HG03175 (cell line): ENCODE measurements around the gene BEX3.
"Not testable (repeated sequence)": the region's sequence is repeated elsewhere in the genome, so short reads cannot be mapped to it uniquely, and the experiment has no call there.

ENCODE experiments used
- ATAC-seq: cut with Tn5 transposase; IDR thresholded peaks from one replicate; pipeline ENCODE4 v1.9.1; 2021; ENCODE audit warnings: mild to moderate bottlenecking, moderate library complexity; ENCODE audit not compliant: unreplicated experiment

Gene BEX3

DNA sequence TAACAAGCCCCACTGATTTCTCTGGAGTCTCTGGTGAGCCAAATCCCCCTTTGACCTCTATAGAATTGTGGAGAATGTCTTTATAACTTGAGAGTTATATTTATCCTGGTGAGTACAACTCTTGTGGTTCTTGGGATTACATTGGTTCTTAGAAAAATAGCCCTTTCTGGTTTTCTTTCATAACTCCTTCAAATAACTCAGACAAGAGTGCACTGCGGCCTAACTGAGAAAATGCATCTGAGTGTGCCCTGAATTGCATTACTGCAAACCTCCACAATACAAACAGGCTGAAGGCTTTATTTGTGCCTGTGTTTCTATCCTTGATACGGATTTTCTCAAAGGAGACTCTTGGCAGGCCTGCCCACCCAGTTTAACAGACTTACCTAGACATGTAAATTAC lies 2.7 kb downstream of the BEX3 start:
- no peak for ATAC-seq

DNA sequence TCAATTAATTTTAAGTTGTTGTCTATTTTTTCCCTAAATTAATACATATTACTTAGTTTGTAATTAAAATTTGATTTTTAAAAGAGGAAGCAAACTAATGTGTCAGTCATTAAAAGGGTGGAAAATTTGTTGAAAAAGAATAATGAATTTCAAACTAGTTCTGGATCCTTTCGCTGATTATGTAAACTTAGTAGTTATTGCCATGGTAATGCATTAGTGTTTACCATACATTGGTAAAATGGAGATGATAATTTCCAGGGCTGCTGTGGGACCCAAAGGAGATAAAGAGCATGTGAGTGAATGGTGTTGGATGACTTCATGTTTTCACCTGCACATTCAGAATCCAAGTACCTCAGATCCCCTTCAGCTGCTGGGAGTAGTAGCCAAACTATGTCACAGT lies 6.5 kb downstream of the BEX3 start:
- no peak for ATAC-seq

DNA sequence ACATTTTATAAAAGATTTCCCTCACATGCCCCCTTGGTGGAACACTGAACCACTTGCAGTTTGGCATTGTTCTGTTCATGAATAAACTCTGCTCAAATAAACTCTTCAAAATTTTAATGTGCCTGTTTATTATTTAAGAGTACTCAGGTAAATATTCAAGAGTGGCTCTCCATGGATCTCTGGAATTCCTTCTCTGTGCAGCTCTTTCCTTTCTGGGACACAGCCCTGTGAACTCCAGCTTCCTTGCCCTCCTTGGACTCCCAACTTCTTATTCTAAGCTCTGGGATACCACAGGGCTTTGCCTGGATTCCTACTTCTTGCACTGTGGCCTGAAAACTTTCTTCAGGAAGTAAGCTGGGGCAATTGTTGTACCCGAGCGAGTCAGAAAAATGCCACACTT lies 8.3 kb downstream of the BEX3 start:
- ATAC-seq: no peak

DNA sequence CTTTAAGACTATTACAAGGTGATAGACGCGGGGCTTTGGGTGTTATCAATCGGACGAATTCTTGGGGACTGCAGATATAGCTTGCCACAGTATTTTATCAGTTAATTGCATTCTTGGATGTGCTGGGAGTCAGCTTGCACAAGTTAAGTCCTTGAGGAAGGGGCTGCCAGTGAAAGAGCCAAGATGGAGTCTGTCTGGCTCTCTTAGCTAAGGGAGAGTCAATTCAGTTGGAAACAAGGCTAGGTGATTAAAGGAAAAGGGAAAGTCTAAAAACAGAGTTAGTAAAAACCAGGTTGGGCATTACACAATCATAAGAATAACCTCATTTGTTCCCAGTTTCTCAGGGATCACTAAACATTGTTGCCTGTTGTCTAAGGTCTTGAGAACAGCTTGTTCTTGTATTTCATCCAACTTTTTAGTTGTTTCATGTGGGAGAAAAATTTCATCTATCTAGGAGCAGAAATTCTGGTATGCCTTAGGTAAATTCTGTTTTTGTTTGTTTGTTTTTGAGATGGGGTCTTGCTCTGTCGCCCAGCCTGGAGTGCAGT lies 9.0 kb downstream of the BEX3 start:
- ATAC-seq: not testable (repeated sequence)

DNA sequence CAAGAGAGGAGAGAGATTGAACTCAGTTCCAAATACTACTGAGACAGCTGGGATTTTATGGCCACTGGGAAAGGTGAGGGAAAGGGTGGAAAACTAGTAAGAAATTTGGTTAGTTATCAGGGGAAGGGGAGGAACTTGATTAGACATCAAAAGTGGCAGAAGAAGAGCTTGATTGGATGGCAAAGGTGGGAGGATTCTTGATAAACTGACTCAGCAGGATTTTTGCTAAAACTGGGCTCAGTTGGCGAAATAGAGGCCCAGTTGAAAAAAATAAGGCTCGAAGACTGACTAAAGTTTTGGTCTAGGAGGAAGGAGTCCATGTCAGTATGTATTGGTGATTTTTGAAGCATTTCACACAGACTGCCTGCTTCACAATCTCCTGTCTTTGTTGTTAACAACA lies 10.0 kb downstream of the BEX3 start:
- ATAC-seq: no peak

DNA sequence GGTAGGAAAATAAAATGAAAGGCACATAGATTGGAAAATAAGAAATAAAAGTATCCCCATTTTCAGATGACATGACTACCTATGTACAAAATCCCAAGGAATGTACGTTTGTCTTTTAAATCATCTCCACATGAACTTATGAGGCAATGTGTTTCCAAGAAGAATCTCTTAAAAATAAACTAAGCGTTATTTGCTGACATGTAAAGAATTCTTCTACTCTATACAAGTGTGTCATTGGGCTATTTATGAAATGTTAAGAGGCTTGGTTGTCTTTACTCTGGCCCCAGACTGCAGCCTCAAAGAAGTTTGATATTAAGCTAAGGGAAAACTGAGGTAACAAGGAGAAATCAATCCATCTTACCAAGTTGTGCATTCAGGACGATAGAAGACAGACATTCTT lies 17.1 kb downstream of the BEX3 start:
- no peak for ATAC-seq

DNA sequence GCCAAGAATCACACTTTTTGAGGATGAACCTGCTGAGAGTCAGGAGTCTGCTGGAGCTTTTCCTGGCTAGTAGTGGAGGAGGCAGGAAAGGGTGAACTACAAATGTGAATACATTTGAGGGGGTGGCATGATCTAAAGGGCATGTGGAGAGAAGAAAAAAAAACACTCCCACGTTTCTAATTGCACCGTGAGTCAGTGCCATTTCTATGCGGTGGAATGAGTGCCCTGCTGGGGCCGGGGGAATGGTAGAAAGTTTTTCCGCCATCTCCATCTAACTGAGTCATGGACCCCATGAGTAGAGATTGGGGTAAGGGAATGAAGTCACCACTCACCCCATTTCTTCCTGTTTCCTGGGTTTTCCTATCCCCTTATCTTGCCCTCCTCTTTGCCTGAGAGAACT lies 19.8 kb downstream of the BEX3 start:
- ATAC-seq: no peak

DNA sequence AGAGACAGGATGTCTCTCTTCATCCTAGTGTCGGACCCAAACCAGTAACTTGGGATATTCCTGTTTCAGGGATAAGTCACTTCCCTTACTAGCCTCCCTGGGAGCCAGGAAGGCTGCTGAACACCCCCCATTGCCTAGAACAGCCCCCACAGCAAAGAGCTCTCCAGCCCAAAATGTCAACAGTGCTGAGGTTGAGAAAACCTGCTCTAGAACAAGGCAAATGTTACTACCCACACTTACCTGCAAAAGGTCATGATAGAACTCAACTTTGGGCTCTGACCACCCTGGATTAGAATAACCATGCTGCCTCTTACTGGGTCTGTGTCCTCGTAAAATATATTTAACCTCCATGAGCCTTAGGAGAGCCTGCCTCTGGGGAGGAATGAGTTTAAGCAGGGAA lies 20.3 kb downstream of the BEX3 start:
- ATAC-seq: no peak

DNA sequence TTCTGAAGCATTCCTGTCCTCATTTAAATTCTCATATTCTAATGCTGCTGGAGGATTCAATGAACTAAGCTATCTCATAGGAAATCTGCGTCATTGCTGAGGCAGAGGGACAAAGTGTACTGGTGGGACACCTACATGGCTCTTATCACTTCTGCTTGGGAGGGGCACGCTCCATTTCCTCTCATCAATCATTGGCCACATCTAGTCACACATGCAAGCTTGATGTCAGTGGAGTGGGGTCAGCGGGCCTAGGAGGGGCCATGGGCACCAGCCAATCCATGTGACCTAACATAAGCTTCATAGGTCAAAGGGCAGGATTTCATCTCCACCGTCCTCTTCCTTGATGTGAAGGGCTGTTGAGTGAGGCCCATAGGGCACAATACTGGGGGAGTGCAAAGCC lies 21.4 kb downstream of the BEX3 start:
- ATAC-seq: no peak

DNA sequence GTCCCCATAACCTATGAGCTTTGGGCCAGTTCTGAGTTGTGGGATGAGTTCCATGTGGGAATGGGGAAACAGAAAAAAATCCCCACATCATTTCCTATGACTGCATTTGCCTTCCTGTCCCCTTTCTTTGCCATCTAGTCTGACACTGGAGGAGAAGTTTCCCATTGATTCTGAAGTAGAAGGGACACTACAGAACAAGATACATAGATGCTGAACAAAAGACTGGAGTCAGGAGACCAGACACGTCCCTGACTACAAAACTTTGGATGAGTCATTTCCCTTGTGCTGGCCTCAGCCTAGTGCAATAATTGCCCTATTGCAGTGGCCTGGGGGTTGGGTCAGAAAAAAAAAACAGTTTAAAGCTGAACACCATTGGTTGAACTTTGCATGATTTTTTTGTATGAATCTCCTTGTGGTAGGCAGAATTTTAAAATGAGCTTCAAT lies 22.1 kb downstream of the BEX3 start:
- no peak for ATAC-seq

DNA sequence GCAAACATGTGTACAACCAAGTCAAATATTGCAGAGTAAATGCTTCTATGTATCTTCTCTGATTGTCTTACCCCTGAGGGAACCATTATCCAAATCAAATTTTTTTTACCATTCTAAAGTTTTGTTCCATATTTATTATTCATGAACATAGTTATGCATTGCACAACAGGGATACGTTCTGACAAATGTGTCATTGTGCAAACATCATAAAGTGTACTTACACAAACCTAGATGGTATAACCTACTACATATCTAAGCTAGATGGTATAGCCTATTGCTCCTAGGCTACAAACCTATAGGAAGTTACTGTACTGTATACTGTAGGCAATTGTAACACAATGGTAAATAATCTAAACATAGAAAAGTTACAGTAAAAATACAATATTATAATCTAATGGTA lies 23.4 kb downstream of the BEX3 start:
- ATAC-seq: no peak

DNA sequence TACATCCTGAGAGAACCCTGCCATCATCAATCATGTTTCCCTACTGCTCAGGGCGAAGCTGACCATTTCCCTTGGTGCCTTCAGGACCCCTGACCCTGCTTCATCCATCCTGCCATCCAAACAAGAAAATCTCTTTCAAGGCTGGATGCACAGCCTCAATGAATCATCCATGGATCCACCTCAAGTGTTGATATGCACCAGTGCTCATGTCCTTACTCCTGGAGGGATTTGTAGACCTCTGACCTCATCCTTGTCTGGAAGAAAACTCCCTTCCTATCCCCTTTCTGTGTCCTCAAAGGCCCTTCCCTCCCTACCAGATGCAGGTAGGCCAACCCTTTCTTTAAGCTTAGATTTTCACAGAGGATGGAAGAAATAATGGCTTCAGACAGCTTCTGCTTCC lies 24.6 kb downstream of the BEX3 start:
- ATAC-seq: no peak

DNA sequence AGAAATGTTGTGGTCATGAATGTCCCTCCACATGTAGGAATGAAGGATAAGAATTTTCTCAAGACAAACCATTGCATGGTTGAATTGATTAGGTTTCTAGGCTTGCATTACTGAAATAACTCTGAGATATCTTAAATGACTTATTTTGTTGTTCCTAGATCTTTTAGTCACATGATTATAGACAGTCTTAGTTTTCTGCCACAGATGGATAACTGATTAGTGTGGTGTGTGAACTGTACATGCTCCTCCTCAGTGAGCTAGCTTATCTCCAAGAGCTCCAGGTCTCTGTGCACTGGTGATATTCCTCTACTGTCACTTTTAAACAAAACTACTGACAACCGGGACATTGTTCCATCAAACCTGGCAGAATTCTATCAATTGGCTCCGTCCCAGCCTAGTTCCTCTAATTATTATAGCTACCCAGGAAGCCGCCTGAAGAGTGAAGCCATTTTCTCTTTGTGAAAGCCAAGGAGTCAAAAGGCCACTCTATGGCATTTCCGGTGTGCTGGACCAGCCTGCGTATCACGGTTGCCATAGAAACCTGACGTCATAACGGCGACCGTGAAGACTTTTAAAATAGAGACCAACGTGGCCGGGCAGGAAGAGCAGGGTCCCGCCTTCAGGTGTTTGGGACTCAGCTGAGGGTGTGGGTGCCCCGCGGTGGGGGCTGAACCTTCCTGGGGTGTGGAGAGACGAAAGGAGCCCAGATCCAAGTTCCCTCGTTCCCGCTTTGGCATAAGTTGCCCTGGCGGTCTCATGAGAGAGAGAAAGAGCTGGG lies 28.1 kb downstream of the BEX3 start:
- ATAC-seq: peak; percentile 98

DNA sequence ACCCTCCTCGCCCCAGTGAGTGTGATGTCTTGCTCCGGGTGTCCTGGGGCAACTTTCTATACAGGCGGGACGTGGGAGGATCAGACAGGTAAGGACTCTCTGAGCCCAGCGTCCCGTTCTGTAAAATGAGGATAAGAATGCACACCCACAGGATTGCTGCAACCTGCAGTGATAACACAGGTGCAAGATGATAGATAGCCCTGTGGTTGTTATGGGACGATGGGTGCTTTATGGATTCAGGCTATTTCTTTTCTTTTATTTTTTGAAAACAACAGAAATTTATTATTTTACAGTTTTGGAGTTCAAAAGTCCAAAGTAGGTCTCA lies 28.6 kb downstream of the BEX3 start:
- peak; percentile 33 for ATAC-seq

DNA sequence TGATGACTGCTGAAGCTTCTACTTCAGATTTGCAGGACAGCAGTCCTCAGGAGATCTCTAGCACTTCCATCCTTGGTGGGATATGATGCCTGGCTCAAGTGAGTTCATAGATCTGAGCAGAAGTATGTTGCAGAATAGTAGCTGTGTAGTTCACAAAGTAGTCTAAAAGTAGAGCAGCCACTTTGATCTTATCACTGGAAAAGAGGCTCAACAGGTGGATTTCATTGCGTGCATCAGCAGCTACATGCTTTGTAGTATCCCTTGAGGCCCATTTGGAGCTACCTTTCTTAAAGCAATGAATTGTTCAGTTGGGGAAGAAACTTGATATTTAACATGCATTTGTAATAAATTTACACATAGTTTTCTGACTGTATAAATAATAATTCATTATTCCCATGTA lies 29.9 kb downstream of the BEX3 start:
- no peak for ATAC-seq

DNA sequence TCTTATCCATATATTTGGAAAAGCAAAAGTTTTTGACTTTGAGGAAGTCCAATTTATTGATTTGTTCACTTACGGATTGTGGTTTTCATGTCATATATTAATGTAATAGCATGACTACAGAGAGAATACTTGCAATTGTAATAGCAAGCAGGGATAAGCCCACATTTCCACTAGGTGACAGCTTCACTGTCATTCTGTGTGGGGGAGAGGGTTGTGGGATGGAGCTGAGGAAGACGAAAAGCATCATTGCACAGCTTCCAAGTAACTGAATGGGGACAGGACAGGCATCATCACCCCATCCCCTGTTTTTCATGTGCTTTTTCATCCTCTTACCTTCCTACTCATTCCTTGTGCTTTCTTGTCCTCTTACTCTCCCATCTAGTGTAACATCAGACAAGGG lies 31.4 kb downstream of the BEX3 start:
- no peak for ATAC-seq

DNA sequence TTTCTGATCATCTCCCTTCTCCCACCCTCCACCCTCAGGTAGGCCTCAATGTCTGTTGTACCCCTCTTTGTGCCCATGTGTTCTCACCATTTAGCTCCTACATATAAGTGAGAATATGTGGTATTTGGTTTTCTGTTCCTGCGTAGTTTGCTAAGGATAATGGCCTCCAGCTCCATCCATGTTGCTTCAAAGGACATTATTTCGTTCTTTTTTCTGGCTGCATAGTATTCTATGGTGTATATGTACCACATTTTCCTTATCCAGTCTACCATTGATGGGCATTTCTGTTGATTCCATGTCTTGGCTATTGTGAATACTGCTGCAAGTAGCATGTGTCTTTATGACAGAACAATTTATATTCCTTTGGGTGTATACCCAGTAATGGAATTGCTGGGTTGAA lies 35.4 kb downstream of the BEX3 start:
- ATAC-seq: not testable (repeated sequence)

DNA sequence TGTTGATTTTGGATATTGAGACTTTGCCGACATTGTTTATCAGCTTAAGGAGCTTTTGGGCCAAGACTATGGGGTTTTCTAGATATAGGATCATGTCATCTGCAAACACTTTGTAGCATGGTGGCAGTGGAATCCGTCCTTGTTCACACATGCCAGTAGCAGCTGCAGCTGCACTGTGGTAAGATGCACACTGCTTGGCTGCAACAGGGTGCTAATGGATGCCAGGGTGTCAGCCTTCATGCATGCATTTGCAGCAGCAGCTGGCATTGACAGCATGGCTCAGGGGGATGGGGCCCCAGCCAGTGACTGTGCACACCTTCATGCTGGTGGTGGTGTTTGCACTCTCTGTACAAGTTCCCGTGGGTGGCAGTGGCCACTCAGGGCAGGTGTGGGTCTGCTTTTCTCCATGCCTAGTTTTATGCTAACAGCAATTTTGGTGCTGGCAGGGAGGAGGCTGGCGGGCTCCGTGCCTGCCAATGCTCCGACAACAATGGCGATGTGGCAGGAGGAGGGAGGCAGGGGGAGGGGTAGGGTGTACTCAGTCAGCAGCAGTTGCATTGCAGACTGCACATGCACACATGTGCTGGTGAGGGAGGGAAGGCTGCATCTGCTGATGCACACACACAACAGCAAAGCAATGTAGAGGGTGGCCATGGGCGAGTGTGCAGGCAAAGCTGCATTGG lies 37.5 kb downstream of the BEX3 start:
- no peak for ATAC-seq

DNA sequence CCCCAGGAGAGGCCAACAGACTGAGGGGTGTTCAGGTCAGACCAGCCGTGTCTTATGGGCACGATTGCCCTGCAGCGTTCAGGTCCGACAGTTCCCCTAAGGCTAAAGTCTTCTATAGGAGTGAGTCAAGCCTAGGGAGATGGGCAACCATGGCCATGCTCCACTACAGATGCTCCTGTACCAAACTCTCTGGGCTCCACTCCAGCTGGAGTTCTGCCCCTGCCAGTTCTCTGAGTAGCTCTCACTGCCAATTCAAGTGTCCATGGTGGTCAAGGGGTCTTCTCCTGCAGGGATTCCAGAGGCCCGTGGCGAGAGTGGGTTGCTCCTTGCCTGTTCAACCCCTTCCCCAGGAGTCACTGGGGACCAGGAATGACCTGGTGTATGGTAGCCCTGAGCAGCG lies 38.2 kb downstream of the BEX3 start:
- ATAC-seq: no peak

DNA sequence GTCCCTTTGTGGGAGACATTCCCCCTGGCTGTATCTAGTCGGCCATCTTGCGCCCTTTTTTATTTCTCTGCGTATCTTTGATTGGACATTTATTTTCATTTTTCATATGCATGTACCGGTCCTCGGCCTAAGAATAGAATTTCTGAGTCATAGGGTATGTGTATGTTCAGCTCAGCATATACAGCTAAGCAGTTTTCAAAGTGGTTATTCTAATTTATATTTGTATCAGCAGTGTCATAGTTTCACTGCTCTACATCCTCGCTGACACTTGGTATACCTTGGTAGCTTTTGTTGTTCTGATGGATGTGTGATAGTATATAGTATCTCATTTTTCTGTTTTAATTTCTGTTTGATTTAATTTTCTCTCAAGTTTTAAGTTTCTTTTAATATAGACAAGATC lies 38.7 kb downstream of the BEX3 start:
- ATAC-seq: no peak

DNA sequence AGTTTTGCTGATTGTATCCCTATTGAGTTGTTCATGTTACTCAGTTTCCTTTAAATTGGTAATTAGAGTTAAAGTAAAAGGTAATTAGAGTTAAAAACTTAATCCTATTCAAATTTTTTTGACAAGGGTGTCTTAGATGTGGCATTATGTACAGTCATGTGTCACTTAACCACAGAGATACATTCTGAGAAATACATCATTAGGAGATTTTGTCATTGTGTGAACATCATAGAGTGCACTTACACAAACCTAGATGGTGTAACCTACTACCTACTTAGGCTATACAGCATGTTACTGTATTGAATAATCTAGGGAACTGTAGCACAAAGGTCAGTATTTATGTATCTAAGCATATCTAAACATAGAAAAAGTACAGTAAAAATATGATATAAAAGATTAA lies 39.2 kb downstream of the BEX3 start:
- no peak for ATAC-seq

DNA sequence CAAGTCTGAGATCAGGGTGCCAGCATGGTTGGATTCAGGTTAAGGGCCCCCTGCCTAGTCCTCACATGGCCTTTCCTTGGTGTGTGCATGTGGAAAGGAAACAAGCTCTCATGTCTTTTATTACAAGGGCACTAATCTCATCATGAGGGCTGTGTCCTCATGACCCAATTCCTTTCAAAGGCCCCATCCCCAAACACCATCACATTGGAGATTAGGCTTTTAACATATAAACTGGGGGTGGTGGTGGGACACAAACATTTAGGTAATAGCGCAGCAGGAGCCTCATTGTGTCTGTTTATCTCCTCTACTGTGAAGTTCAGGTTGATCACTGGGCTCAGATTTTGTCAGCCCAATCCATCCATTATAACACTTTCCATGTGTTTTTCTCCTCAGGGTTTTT lies 41.0 kb downstream of the BEX3 start:
- no peak for ATAC-seq

DNA sequence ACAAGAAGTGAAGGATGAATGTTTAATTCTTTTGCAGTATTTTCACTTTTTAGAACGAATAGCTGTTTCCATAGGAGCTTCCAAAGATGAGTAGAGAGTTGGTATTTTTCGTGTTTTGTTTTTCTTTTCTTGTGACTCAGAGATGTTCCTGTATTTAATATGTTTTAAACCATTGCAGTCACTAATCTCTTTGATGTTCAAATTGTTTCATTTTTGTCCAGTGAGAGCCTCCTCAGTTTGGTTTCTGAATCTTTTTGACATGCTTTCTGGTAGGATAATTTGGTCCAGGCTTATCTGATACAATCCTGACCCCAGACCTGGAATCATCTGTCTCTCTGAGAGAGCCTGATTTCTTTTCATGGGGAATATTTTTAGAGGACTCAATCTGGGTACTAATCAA lies 41.6 kb downstream of the BEX3 start:
- ATAC-seq: no peak
